GM03348 (cell line): ENCODE results near the gene OGFOD3.
"Not testable (repeated sequence)": the region's sequence is repeated elsewhere in the genome, so short reads cannot be mapped to it uniquely, and the experiment has no call there.

Source experiments
- DNase-seq: peaks from one replicate; pipeline ENCODE4 v3.0.0; 2012; ENCODE audit warnings: low spot score

Gene OGFOD3

GRCh38 chr17:82433560-82434215, 15.3 kb upstream of the OGFOD3 start:
- DNase-seq: no peak

- no peak for DNase-seq
Measured at GRCh38 chr17:82432017-82432416, 13.6 kb upstream of the OGFOD3 start.

- no peak for DNase-seq
Measured at GRCh38 chr17:82429824-82430223, 11.4 kb upstream of the OGFOD3 start.

- DNase-seq: no peak
Measured at GRCh38 chr17:82428546-82428945, 10.2 kb upstream of the OGFOD3 start.

- no peak for DNase-seq
Measured at GRCh38 chr17:82424863-82425159, 6.4 kb upstream of the OGFOD3 start.

GRCh38 chr17:82424001-82424862, 5.8 kb upstream of the OGFOD3 start:
- peak; percentile 59 for DNase-seq

- DNase-seq: no peak
Measured at GRCh38 chr17:82419540-82419939, 1.2 kb upstream of the OGFOD3 start.

- DNase-seq: no peak
Measured at GRCh38 chr17:82416771-82417170, 1.6 kb downstream of the OGFOD3 start.

- no peak for DNase-seq
Measured at GRCh38 chr17:82416264-82416663, 2.1 kb downstream of the OGFOD3 start.

GRCh38 chr17:82415786-82416185, 2.6 kb downstream of the OGFOD3 start:
- no peak for DNase-seq

GRCh38 chr17:82415336-82415735, 3.0 kb downstream of the OGFOD3 start:
- no peak for DNase-seq

GRCh38 chr17:82414548-82415281, 3.7 kb downstream of the OGFOD3 start:
- peak; percentile 91 for DNase-seq

- no peak for DNase-seq
Measured at GRCh38 chr17:82412535-82413520, 5.6 kb downstream of the OGFOD3 start.

- not testable (repeated sequence) for DNase-seq
Measured at GRCh38 chr17:82412081-82412480, 6.3 kb downstream of the OGFOD3 start.

GRCh38 chr17:82411396-82412053, 6.9 kb downstream of the OGFOD3 start:
- no peak for DNase-seq

- no peak for DNase-seq
Measured at GRCh38 chr17:82410014-82410716, 8.2 kb downstream of the OGFOD3 start.

- no peak for DNase-seq
Measured at GRCh38 chr17:82408938-82409318, 9.5 kb downstream of the OGFOD3 start.

GRCh38 chr17:82408288-82408937, 10.0 kb downstream of the OGFOD3 start:
- no peak for DNase-seq

GRCh38 chr17:82407255-82407654, 11.1 kb downstream of the OGFOD3 start:
- DNase-seq: no peak

GRCh38 chr17:82406131-82406671, 12.2 kb downstream of the OGFOD3 start:
- no peak for DNase-seq
